Endothelial cell (in vitro differentiated cells): ENCODE results near the gene PNMT. TPM values are rescaled to one million over a fixed set of nuclear protein-coding genes. Genes with fewer than 3 reads are reported as not detected.

ENCODE experiments used
- DNase-seq: peaks from one replicate; pipeline ENCODE4 v3.0.0; 2021; ENCODE audit warnings: low spot score
- H3K27ac Mint-ChIP-seq: one replicate; pipeline ENCODE4 v1.8.0; 2021; ENCODE audit warnings: mixed read lengths, inconsistent platforms; ENCODE audit not compliant: unreplicated experiment
- H3K27me3 Mint-ChIP-seq: one replicate; pipeline ENCODE4 v1.8.0; 2021; ENCODE audit warnings: mild to moderate bottlenecking, moderate library complexity, mixed read lengths, inconsistent platforms; ENCODE audit not compliant: unreplicated experiment
- H3K36me3 Mint-ChIP-seq: one replicate; pipeline ENCODE4 v1.8.0; 2021; ENCODE audit warnings: mild to moderate bottlenecking, low read depth, mixed read lengths, inconsistent platforms; ENCODE audit not compliant: unreplicated experiment
- H3K4me1 Mint-ChIP-seq: one replicate; pipeline ENCODE4 v1.8.0; 2021; ENCODE audit warnings: mild to moderate bottlenecking, mixed read lengths, inconsistent platforms; ENCODE audit not compliant: unreplicated experiment
- H3K4me3 Mint-ChIP-seq: one replicate; pipeline ENCODE4 v1.8.0; 2021; ENCODE audit warnings: mild to moderate bottlenecking, mixed read lengths, inconsistent platforms; ENCODE audit not compliant: unreplicated experiment
- H3K9me3 Mint-ChIP-seq: one replicate; pipeline ENCODE4 v1.8.0; 2021; ENCODE audit warnings: mixed read lengths, inconsistent platforms; ENCODE audit not compliant: unreplicated experiment
- total RNA-seq: library from RNA; stranded (reverse); fragmentation: NEBNext Ultra II Directional; extraction: Animal tissue kit (Norgen Biotek cat#: 25700); gene quantifications from one replicate; pipeline ENCODE4 v1.2.1, GENCODE V29; 2021; ENCODE audit not compliant: unreplicated experiment
- TF ChIP-seq, protein P1 (sequence below): fragments of 200-600 bp; sonication (generic); IDR thresholded peaks from one replicate; pipeline ENCODE4 v1.5.0; 2021; ENCODE audit warnings: antibody characterized with exemption; ENCODE audit not compliant: unreplicated experiment

The PNMT gene
- total RNA-seq, 1 donor from 2014 or later = not detected

DNA sequence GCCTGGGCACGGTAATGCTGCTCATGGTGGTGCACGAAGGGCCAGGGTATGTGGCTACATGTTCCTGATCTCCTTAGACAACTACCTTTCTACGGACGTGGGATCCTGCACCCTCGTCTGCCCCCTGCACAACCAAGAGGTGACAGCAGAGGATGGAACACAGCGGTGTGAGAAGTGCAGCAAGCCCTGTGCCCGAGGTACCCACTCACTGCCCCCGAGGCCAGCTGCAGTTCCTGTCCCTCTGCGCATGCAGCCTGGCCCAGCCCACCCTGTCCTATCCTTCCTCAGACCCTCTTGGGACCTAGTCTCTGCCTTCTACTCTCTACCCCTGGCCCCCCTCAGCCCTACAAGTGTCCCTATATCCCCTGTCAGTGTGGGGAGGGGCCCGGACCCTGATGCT lies 43.6 kb downstream of the PNMT start:
- peaks cover 6% of the 10 kb centered on the region for H3K27me3 Mint-ChIP-seq

DNA sequence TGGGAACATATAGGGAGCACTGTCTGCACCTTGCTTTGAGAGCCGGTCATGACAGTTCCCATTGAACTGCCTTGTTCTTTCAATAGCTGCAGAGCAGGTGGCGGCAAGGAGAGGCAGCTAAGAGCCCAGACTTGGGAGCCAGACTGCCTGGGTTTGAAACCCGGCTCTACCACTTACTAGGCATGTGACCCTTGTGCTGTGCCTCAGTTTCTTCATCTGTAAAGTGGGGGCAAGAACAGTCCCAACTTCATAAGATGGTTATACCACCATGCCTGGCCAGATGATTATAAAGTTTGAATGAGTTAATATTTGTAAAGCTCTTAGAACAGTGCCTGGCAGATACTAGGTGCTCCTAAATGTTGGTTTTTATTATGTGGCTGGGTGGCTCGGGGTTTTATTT lies 46.0 kb downstream of the PNMT start:
- Mint-ChIP-seq H3K4me3 (no peak overlapping the region), H3K36me3 (peaks cover 18% of the 10 kb centered on the region), H3K4me1 (no peaks in the 10 kb centered on the region), H3K27ac (no peak overlapping the region), H3K9me3 (no peaks in the 10 kb centered on the region), H3K27me3 (peaks cover 5% of the 10 kb centered on the region)
- TF ChIP-seq, protein P1, sequence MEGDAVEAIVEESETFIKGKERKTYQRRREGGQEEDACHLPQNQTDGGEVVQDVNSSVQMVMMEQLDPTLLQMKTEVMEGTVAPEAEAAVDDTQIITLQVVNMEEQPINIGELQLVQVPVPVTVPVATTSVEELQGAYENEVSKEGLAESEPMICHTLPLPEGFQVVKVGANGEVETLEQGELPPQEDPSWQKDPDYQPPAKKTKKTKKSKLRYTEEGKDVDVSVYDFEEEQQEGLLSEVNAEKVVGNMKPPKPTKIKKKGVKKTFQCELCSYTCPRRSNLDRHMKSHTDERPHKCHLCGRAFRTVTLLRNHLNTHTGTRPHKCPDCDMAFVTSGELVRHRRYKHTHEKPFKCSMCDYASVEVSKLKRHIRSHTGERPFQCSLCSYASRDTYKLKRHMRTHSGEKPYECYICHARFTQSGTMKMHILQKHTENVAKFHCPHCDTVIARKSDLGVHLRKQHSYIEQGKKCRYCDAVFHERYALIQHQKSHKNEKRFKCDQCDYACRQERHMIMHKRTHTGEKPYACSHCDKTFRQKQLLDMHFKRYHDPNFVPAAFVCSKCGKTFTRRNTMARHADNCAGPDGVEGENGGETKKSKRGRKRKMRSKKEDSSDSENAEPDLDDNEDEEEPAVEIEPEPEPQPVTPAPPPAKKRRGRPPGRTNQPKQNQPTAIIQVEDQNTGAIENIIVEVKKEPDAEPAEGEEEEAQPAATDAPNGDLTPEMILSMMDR = no peak
- DNase-seq = no peak

More for the DNA sequence above, 43.6 kb downstream of the PNMT start:
- no peak overlapping the region for H3K27ac Mint-ChIP-seq
- no peaks in the 10 kb centered on the region for H3K9me3 Mint-ChIP-seq
- TF ChIP-seq, protein P1 = no peak
- H3K4me3 Mint-ChIP-seq = no peak overlapping the region
- no peak for DNase-seq
- H3K4me1 Mint-ChIP-seq = no peaks in the 10 kb centered on the region
- H3K36me3 Mint-ChIP-seq = peaks cover 18% of the 10 kb centered on the region

DNA sequence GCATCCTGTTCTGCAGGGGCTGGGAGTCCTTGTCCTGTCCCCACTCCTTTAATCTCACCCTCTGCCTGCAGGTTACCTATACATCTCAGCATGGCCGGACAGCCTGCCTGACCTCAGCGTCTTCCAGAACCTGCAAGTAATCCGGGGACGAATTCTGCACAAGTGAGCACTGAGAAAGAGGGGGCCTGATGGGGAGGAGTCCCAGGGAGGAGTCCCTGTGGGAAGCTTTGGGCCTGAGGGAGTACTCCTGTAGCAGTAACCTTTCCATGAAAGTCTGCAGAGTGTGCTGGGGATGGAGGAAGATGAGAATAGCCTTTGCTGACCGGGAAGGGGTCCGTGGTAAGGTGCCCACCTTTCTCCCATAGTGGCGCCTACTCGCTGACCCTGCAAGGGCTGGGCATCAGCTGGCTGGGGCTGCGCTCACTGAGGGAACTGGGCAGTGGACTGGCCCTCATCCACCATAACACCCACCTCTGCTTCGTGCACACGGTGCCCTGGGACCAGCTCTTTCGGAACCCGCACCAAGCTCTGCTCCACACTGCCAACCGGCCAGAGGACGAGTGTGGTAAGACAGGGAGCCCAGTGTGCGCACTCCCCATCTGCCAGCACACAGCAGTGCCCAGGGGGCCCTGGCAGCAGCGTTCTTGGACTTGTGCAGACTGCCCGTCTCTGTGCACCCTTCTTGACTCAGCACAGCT lies 47.3 kb downstream of the PNMT start:
- Mint-ChIP-seq H3K36me3 (peaks cover 14% of the 10 kb centered on the region), H3K9me3 (no peaks in the 10 kb centered on the region), H3K27ac (no peak overlapping the region), H3K4me1 (no peaks in the 10 kb centered on the region), H3K27me3 (peaks cover 6% of the 10 kb centered on the region), H3K4me3 (no peak overlapping the region)
- TF ChIP-seq, protein P1 = no peak
- DNase-seq = no peak

DNA sequence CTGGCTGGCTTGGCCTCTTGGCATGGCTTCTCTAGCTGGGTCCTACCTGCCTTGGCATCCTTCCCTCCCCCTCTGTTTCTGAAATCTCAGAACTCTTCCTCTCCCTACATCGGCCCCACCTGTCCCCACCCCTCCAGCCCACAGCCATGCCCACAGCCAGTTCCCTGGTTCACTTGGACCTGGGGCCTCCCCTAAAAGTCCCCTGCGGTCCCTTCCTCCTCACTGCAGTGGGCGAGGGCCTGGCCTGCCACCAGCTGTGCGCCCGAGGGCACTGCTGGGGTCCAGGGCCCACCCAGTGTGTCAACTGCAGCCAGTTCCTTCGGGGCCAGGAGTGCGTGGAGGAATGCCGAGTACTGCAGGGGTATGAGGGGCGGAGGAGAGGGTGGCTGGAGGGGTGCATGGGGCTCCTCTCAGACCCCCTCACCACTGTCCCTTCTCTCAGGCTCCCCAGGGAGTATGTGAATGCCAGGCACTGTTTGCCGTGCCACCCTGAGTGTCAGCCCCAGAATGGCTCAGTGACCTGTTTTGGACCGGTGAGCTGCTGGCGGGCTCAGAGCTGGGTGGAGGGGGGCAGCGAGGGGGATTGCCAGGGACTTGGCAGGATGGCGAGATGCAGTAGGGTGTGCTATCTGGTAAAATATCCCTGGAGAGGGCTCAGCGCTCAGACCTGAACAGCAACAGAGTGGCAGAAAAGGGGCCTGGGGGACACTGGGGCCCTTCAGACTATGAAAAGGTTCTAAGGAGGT lies 48.0 kb downstream of the PNMT start:
- DNase-seq = no peak
- Mint-ChIP-seq H3K4me3 (no peak overlapping the region), H3K27ac (no peak overlapping the region), H3K9me3 (no peaks in the 10 kb centered on the region), H3K27me3 (peaks cover 6% of the 10 kb centered on the region), H3K4me1 (no peaks in the 10 kb centered on the region), H3K36me3 (peaks cover 14% of the 10 kb centered on the region)
- TF ChIP-seq, protein P1 = no peak
